ENCODE data around the gene TKFC. TPM values are rescaled to one million over a fixed set of nuclear protein-coding genes. Genes with fewer than 3 reads are reported as not detected.

The TKFC gene
- polyA plus RNA-seq, 1 of the 3 experiments (the other 2 are of a cell fraction) = 72.0 TPM

GRCh38 chr11:61305417-61305816 is 27.6 kb upstream of the TKFC start:
- ChIA-PET CTCF (no interaction called here), POLR2A (no interaction called here)

DNA sequence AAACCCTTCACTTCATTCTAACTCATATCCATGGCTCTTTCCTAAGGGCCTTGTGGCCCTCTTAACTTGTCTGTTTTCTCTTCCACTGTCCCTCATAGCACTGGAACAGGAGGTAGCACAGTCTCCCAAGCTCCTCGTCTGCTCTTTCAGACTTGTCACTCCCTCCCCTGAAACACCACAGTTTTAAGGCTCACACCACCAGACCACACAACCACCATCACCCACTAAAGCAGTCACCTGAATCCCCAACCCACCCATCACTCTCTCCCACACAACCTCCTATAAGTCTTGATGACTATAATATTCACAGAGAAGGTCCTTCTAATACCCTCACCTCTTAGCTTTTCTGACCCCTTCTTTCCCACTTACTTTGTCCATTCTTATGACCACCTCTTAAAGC is 26.8 kb upstream of the TKFC start:
- peaks cover 58 to 88% of the 10 kb centered on the region in 2 experiments for H3K36me3 ChIP-seq (replicated peaks in 1 of 2; ENCODE audit: control insufficient read depth in 1 of 2, insufficient read depth in 2 of 2, low read length in 1 of 2)
- H3K9me3 ChIP-seq = no peaks in the 10 kb centered on the region
- no peaks in the 10 kb centered on the region for H3K79me2 ChIP-seq (ENCODE audit: insufficient read depth)
- no peak overlapping the region for H3K27ac ChIP-seq (ENCODE audit: low read depth in 2 of 2, low read length in 1 of 2)
- POLR2A ChIA-PET = no interaction called here
- no peak overlapping the region for H3K4me3 ChIP-seq (ENCODE audit: low read depth in 2 of 2, low read length in 1 of 2)
- H3K4me2 ChIP-seq = no peak overlapping the region
- CTCF ChIA-PET = no interaction called here
- DNase-seq = no peak
- H3K9me2 ChIP-seq = no peaks in the 10 kb centered on the region
- H3K27me3 ChIP-seq (ENCODE audit: insufficient read depth) = no peaks in the 10 kb centered on the region
- H4K20me1 ChIP-seq (ENCODE audit: insufficient read depth) = no peaks in the 10 kb centered on the region
- WGBS (ENCODE audit: low lambda C conversion rate) = 100% methylated on average over 1 of the region's 1 CpG
- no peak overlapping the region for H3K9ac ChIP-seq
- no peak overlapping the region for H2AFZ ChIP-seq (ENCODE audit: low read depth)
- no peaks in the 10 kb centered on the region for H3F3A ChIP-seq (replicated peaks; ENCODE audit: insufficient read depth)
- no peaks in the 10 kb centered on the region for H3K4me1 ChIP-seq (ENCODE audit: control insufficient read depth in 1 of 2, insufficient read depth in 2 of 2, low read depth in 1 of 2, low read length in 1 of 2)
- TF ChIP-seq TAF1 (IDR thresholded peaks at IDR 0.05; ENCODE audit: borderline replicate concordance, low read depth, low read length) (no peak), NRF1 (IDR thresholded peaks at IDR 0.05; ENCODE audit: low read depth, low read length) (no peak), ZBTB33 (IDR thresholded peaks at IDR 0.05; ENCODE audit: borderline replicate concordance, low read depth) (no peak), RAD21 (IDR thresholded peaks at IDR 0.05; ENCODE audit: low read length) (no peak), MEF2A (IDR thresholded peaks at IDR 0.05; ENCODE audit: borderline replicate concordance, low read depth) (no peak), SIN3A (IDR thresholded peaks at IDR 0.05; ENCODE audit: borderline replicate concordance, low read depth, low read length) (no peak), CTCF (IDR thresholded peaks at IDR 0.05) (no peak), FOSL2 (IDR thresholded peaks at IDR 0.05; ENCODE audit: borderline replicate concordance, low read depth) (no peak), MXI1 (IDR thresholded peaks at IDR 0.05; ENCODE audit: low read depth, low read length) (no peak), GABPA (IDR thresholded peaks at IDR 0.05; ENCODE audit: low read depth) (no peak)
- TF ChIP-seq, protein P1, sequence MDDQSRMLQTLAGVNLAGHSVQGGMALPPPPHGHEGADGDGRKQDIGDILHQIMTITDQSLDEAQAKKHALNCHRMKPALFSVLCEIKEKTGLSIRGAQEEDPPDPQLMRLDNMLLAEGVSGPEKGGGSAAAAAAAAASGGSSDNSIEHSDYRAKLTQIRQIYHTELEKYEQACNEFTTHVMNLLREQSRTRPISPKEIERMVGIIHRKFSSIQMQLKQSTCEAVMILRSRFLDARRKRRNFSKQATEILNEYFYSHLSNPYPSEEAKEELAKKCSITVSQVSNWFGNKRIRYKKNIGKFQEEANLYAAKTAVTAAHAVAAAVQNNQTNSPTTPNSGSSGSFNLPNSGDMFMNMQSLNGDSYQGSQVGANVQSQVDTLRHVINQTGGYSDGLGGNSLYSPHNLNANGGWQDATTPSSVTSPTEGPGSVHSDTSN (IDR thresholded peaks at IDR 0.05) = no peak

More at GRCh38 chr11:61305417-61305816, 27.6 kb upstream of the TKFC start:
- Histone ChIP-seq H3K27ac (ENCODE audit: low read depth in 2 of 2, low read length in 1 of 2) (no peak overlapping the region), H2AFZ (ENCODE audit: low read depth) (no peak overlapping the region), H4K20me1 (ENCODE audit: insufficient read depth) (no peaks in the 10 kb centered on the region), H3K4me1 (ENCODE audit: control insufficient read depth in 1 of 2, insufficient read depth in 2 of 2, low read depth in 1 of 2, low read length in 1 of 2) (no peaks in the 10 kb centered on the region), H3K79me2 (ENCODE audit: insufficient read depth) (no peaks in the 10 kb centered on the region), H3K4me2 (no peak overlapping the region), H3F3A (replicated peaks; ENCODE audit: insufficient read depth) (no peaks in the 10 kb centered on the region), H3K9me3 (no peaks in the 10 kb centered on the region), H3K9me2 (no peaks in the 10 kb centered on the region), H3K36me3 (replicated peaks in 1 of 2; ENCODE audit: control insufficient read depth in 1 of 2, insufficient read depth in 2 of 2, low read length in 1 of 2) (peaks cover 55 to 91% of the 10 kb centered on the region in 2 experiments), H3K4me3 (ENCODE audit: low read depth in 2 of 2, low read length in 1 of 2) (no peak overlapping the region), H3K27me3 (ENCODE audit: insufficient read depth) (no peaks in the 10 kb centered on the region), H3K9ac (no peak overlapping the region)
- no peak for DNase-seq
- WGBS (ENCODE audit: low lambda C conversion rate) = 95% methylated on average over 7 of the region's 7 CpGs
- TF ChIP-seq NRF1 (IDR thresholded peaks at IDR 0.05; ENCODE audit: low read depth, low read length) = no peak
- no peak for TF ChIP-seq TCF12 (IDR thresholded peaks at IDR 0.05)
- TF ChIP-seq FOSL2 (IDR thresholded peaks at IDR 0.05; ENCODE audit: borderline replicate concordance, low read depth) = no peak
- no peak for TF ChIP-seq GABPA (IDR thresholded peaks at IDR 0.05; ENCODE audit: low read depth)
- no peak for TF ChIP-seq SIN3A (IDR thresholded peaks at IDR 0.05; ENCODE audit: borderline replicate concordance, low read depth, low read length)
- TF ChIP-seq, protein P2, sequence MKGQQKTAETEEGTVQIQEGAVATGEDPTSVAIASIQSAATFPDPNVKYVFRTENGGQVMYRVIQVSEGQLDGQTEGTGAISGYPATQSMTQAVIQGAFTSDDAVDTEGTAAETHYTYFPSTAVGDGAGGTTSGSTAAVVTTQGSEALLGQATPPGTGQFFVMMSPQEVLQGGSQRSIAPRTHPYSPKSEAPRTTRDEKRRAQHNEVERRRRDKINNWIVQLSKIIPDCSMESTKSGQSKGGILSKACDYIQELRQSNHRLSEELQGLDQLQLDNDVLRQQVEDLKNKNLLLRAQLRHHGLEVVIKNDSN (IDR thresholded peaks at IDR 0.05; ENCODE audit: borderline replicate concordance, low read depth) = no peak
- no peak for TF ChIP-seq RFX5 (IDR thresholded peaks at IDR 0.05; ENCODE audit: low read length)
- no peak for TF ChIP-seq TAF1 (IDR thresholded peaks at IDR 0.05; ENCODE audit: borderline replicate concordance, low read depth, low read length)
- TF ChIP-seq JUND (IDR thresholded peaks at IDR 0.05) = no peak
- TF ChIP-seq RXRA (IDR thresholded peaks at IDR 0.05; ENCODE audit: borderline replicate concordance, low read depth) = no peak
- TF ChIP-seq POLR2AphosphoS5 (IDR thresholded peaks at IDR 0.05; ENCODE audit: low read depth, low read length) = no peak
- TF ChIP-seq ZBTB33 (IDR thresholded peaks at IDR 0.05; ENCODE audit: borderline replicate concordance, low read depth) = no peak
- TF ChIP-seq EZH2phosphoT487 (IDR thresholded peaks at IDR 0.05; ENCODE audit: borderline replicate concordance, low read depth) = no peak
- TF ChIP-seq MXI1 (IDR thresholded peaks at IDR 0.05; ENCODE audit: low read depth, low read length) = no peak
- TF ChIP-seq SMC3 (IDR thresholded peaks at IDR 0.05; ENCODE audit: low read depth, low read length) = no peak
- no peak for TF ChIP-seq CHD2 (IDR thresholded peaks at IDR 0.05; ENCODE audit: low read length, partially characterized antibody)
- TF ChIP-seq RAD21 (IDR thresholded peaks at IDR 0.05; ENCODE audit: low read length) = no peak
